H9 (cell line): ENCODE results near the gene CDH26. TPM values are rescaled to one million over a fixed set of nuclear protein-coding genes. Genes with fewer than 3 reads are reported as not detected.

ENCODE experiments used
- DNase-seq: peaks from one replicate; pipeline ENCODE4 v3.0.0-alpha.2; 2017
- H2AFZ ChIP-seq: one replicate; pipeline ENCODE4 v1.6.1; 2013; ENCODE audit warnings: mild to moderate bottlenecking, low read length, control low read depth, moderate library complexity
- H2AK5ac ChIP-seq: 2 replicates; pipeline ENCODE4 v1.6.1; 2013; ENCODE audit warnings: low read length, control low read depth, mixed read lengths; ENCODE audit not compliant: insufficient read length
- H2BK120ac ChIP-seq: one replicate; pipeline ENCODE4 v1.6.1; 2013; ENCODE audit warnings: low read depth, mild to moderate bottlenecking, low read length, control low read depth, inconsistent platforms; ENCODE audit not compliant: poor library complexity, severe bottlenecking
- H2BK12ac ChIP-seq: 2 replicates; pipeline ENCODE4 v1.6.1; 2013; ENCODE audit warnings: low read length, control low read depth, mixed read lengths, low read depth; ENCODE audit not compliant: insufficient read length
- H2BK15ac ChIP-seq: 2 replicates; pipeline ENCODE4 v1.6.1; 2013; ENCODE audit warnings: low read depth, low read length, control low read depth
- H2BK20ac ChIP-seq: one replicate; pipeline ENCODE4 v1.6.1; 2013; ENCODE audit warnings: low read depth, mild to moderate bottlenecking, low read length, control low read depth, inconsistent platforms; ENCODE audit not compliant: poor library complexity, severe bottlenecking
- H2BK5ac ChIP-seq: 2 replicates; pipeline ENCODE4 v1.6.1; 2013; ENCODE audit warnings: low read length, control low read depth, mixed read lengths; ENCODE audit not compliant: insufficient read length
- H3K14ac ChIP-seq: 2 replicates; pipeline ENCODE4 v1.6.1; 2013; ENCODE audit warnings: low read length, control low read depth; ENCODE audit not compliant: insufficient read depth
- H3K18ac ChIP-seq: 2 replicates; pipeline ENCODE4 v1.6.1; 2013; ENCODE audit warnings: low read depth, mild to moderate bottlenecking, mixed read lengths, low read length, control low read depth; ENCODE audit not compliant: insufficient read length
- H3K23ac ChIP-seq: 2 replicates; pipeline ENCODE4 v1.6.1; 2013; ENCODE audit warnings: low read length, control low read depth, mixed read lengths, low read depth; ENCODE audit not compliant: insufficient read length
- H3K23me2 ChIP-seq: 2 replicates; pipeline ENCODE4 v1.6.1; 2013; ENCODE audit warnings: low read depth, mild to moderate bottlenecking, mixed read lengths, low read length, control low read depth; ENCODE audit not compliant: insufficient read length, poor library complexity, severe bottlenecking
- H3K27ac ChIP-seq: 2 replicates; pipeline ENCODE4 v1.5.1; 2013; ENCODE audit warnings: low read length, control low read depth, mixed read lengths, low read depth; ENCODE audit not compliant: insufficient read length
- H3K27me3 ChIP-seq: 2 replicates; pipeline ENCODE4 v1.6.1; 2013; ENCODE audit warnings: low read length, control low read depth, inconsistent platforms; ENCODE audit not compliant: insufficient read depth
- H3K4ac ChIP-seq: 2 replicates; pipeline ENCODE4 v1.6.1; 2013; ENCODE audit warnings: low read depth, mild to moderate bottlenecking, control low read depth, inconsistent platforms, low read length, moderate library complexity
- H3K4me1 ChIP-seq: 2 replicates; pipeline ENCODE4 v1.6.1; 2013; ENCODE audit warnings: low read length, control low read depth, inconsistent platforms; ENCODE audit not compliant: insufficient read depth
- H3K4me2 ChIP-seq: 2 replicates; pipeline ENCODE4 v1.6.1; 2013; ENCODE audit warnings: low read length, control low read depth, mixed read lengths; ENCODE audit not compliant: insufficient read length, insufficient read depth
- H3K56ac ChIP-seq: 2 replicates; pipeline ENCODE4 v1.6.1; 2013; ENCODE audit warnings: low read depth, mild to moderate bottlenecking, mixed read lengths, low read length, control low read depth; ENCODE audit not compliant: insufficient read length
- H3K79me1 ChIP-seq: 2 replicates; pipeline ENCODE4 v1.6.1; 2013; ENCODE audit warnings: low read depth, mild to moderate bottlenecking, moderate library complexity, low read length, control low read depth, inconsistent platforms; ENCODE audit not compliant: insufficient read depth, poor library complexity, severe bottlenecking
- H3K79me2 ChIP-seq: 2 replicates; pipeline ENCODE4 v1.6.1; 2013; ENCODE audit warnings: low read length, control low read depth, inconsistent platforms; ENCODE audit not compliant: insufficient read depth
- H3K9ac ChIP-seq: 2 replicates; pipeline ENCODE4 v1.6.1; 2013; ENCODE audit warnings: low read length, control low read depth, mixed read lengths; ENCODE audit not compliant: insufficient read length; ENCODE audit errors: extremely low read depth
- H3K9me3 ChIP-seq: one replicate; pipeline ENCODE4 v1.6.1; 2013; ENCODE audit warnings: low read depth, low read length, inconsistent platforms; ENCODE audit not compliant: control insufficient read depth
- H3T11ph ChIP-seq: one replicate; pipeline ENCODE4 v1.6.1; 2013; ENCODE audit warnings: mild to moderate bottlenecking, low read length, control low read depth, inconsistent platforms
- H4K20me1 ChIP-seq: one replicate; pipeline ENCODE4 v1.6.1; 2013; ENCODE audit not compliant: control insufficient read depth, insufficient read length, insufficient read depth
- H4K5ac ChIP-seq: 2 replicates; pipeline ENCODE4 v1.6.1; 2013; ENCODE audit warnings: low read depth, mild to moderate bottlenecking, mixed read lengths, low read length, control low read depth; ENCODE audit not compliant: insufficient read length
- H4K8ac ChIP-seq: replicated peaks from 2 replicates; pipeline ENCODE4 v1.6.1; 2013; ENCODE audit warnings: low read length, control low read depth, mixed read lengths, low read depth; ENCODE audit not compliant: insufficient read length
- H4K91ac ChIP-seq: 2 replicates; pipeline ENCODE4 v1.6.1; 2013; ENCODE audit warnings: low read depth, mild to moderate bottlenecking, moderate library complexity, mixed read lengths, low read length, control low read depth; ENCODE audit not compliant: insufficient read length
- H3K27ac Mint-ChIP-seq, 3 experiments: 2 replicates in 2 of 3; 3 replicates in 1 of 3; pipeline ENCODE4 v1.8.0; 2020 to 2021; ENCODE audit warnings: mixed read lengths in 3 of 3, mild to moderate bottlenecking in 1 of 3, moderate library complexity in 1 of 3
- H3K27me3 Mint-ChIP-seq: 2 replicates; pipeline ENCODE4 v1.8.0; 2021; ENCODE audit warnings: low read depth, mild to moderate bottlenecking, moderate library complexity, mixed read lengths
- H3K36me3 Mint-ChIP-seq, 3 experiments: 2 replicates in 2 of 3; 3 replicates in 1 of 3; pipeline ENCODE4 v1.8.0; 2020 to 2021; ENCODE audit warnings: low read depth in 3 of 3, mixed read lengths in 3 of 3; ENCODE audit not compliant: insufficient read depth in 1 of 3
- H3K4me1 Mint-ChIP-seq, 2 experiments: 2 replicates each; pipeline ENCODE4 v1.8.0; 2020; ENCODE audit warnings: mixed read lengths in 2 of 2
- H3K4me3 Mint-ChIP-seq, 2 experiments: 2 replicates in 1 of 2; 3 replicates in 1 of 2; pipeline ENCODE4 v1.8.0; 2020 to 2021; ENCODE audit warnings: mild to moderate bottlenecking in 2 of 2, mixed read lengths in 2 of 2, moderate library complexity in 1 of 2
- H3K9me3 Mint-ChIP-seq, 2 experiments: 2 replicates in 1 of 2; 3 replicates in 1 of 2; pipeline ENCODE4 v1.8.0; 2020; ENCODE audit warnings: mild to moderate bottlenecking in 2 of 2, mixed read lengths in 2 of 2, moderate library complexity in 1 of 2
- CTCF ChIP-seq: fragments of 200-600 bp; sonication (generic); conservative IDR thresholded peaks from 3 replicates; pipeline ENCODE4 v1.8.0; 2021; ENCODE audit warnings: antibody characterized with exemption, mild to moderate bottlenecking
- WGBS: extraction: QIAGEN DNeasy Blood & Tissue Kit; methylation state at CpG from one replicate; pipeline ENCODE4 v1.1.7; 2013; ENCODE audit warnings: missing lambda C conversion rate, low lambda C conversion rate, mixed read lengths; ENCODE audit not compliant: insufficient read length; ENCODE audit errors: extremely low coverage; 5-methylcytosine and 5-hydroxymethylcytosine counted together
- total RNA-seq: library from RNA; stranded (reverse); gene quantifications from 2 replicates; pipeline ENCODE4 v1.2.1, GENCODE V29; 2021

The CDH26 gene
- total RNA-seq, 1 experiment from 2014 or later = 0.79 TPM

GRCh38 chr20:60046860-60047259 lies 88.6 kb downstream of the CDH26 start:
- no peak overlapping the region for H2BK120ac ChIP-seq
- peaks cover 0 to 2% of the 10 kb centered on the region in 2 experiments; a peak in 1 of 4 replicates for H3K4me1 Mint-ChIP-seq

More at GRCh38 chr20:60046860-60047259, 88.6 kb downstream of the CDH26 start:
- Mint-ChIP-seq H3K4me3 (no peak overlapping the region), H3K27me3 (peaks cover under 1% of the 10 kb centered on the region), H3K36me3 (no peaks in the 10 kb centered on the region; a peak in 1 of 7 replicates), H3K27ac (no peak overlapping the region), H3K9me3 (no peaks in the 10 kb centered on the region)
- peak; percentile 5 for DNase-seq
- WGBS = no CpG with 5 or more reads among the region's 8 CpGs
- no peaks in the 10 kb centered on the region for H3K27me3 ChIP-seq
- H2AK5ac ChIP-seq = no peak overlapping the region
- no peaks in the 10 kb centered on the region for H3K23me2 ChIP-seq
- no peak overlapping the region for H3K23ac ChIP-seq
- no peak overlapping the region for H3K14ac ChIP-seq
- H3K9me3 ChIP-seq = no peaks in the 10 kb centered on the region
- no peaks in the 10 kb centered on the region for H3K4me1 ChIP-seq
- H4K5ac ChIP-seq = no peak overlapping the region
- H3K4me2 ChIP-seq = no peak overlapping the region
- no peaks in the 10 kb centered on the region for H4K20me1 ChIP-seq
- H3K27ac ChIP-seq = no peak overlapping the region
- no peaks in the 10 kb centered on the region for H3K79me1 ChIP-seq
- no peak overlapping the region for H3K56ac ChIP-seq
- H3K79me2 ChIP-seq = no peaks in the 10 kb centered on the region
- no peak overlapping the region for H2BK20ac ChIP-seq
- H3K9ac ChIP-seq = no peak overlapping the region
- no peak overlapping the region for H4K8ac ChIP-seq
- H2AFZ ChIP-seq = no peak overlapping the region
- no peak overlapping the region for H2BK12ac ChIP-seq
- H2BK5ac ChIP-seq = no peak overlapping the region
- TF ChIP-seq CTCF = no peak
- H4K91ac ChIP-seq = no peak overlapping the region
- H3K18ac ChIP-seq = no peak overlapping the region
- no peak overlapping the region for H2BK15ac ChIP-seq
- no peak overlapping the region for H3T11ph ChIP-seq
- H3K4ac ChIP-seq = no peak overlapping the region
